Gastrocnemius medialis (tissue), 4 donors: ENCODE results near the gene SPRED2.

Experiments
- POLR2A ChIP-seq, 2 donors: fragments of 450-650 bp; IDR thresholded peaks; one replicate each; pipeline ENCODE4 v1.6.1; 2017; ENCODE audit warnings: antibody characterized with exemption in 2 of 2, mild to moderate bottlenecking in 2 of 2, moderate library complexity in 2 of 2
- TF ChIP-seq, protein P1 (sequence below), 5 experiments: fragments of 450-650 bp in 3 of 5; fragments of 200-600 bp in 2 of 5; sonication (generic) in 2 of 5; IDR thresholded peaks in 4 of 5; conservative IDR thresholded peaks in 1 of 5; 1 replicate in 4 of 5; 2 replicates in 1 of 5; pipeline ENCODE4 v1.5.1; 2016 to 2019; ENCODE audit warnings: antibody characterized with exemption in 5 of 5, mild to moderate bottlenecking in 3 of 5, moderate library complexity in 3 of 5

DNA sequence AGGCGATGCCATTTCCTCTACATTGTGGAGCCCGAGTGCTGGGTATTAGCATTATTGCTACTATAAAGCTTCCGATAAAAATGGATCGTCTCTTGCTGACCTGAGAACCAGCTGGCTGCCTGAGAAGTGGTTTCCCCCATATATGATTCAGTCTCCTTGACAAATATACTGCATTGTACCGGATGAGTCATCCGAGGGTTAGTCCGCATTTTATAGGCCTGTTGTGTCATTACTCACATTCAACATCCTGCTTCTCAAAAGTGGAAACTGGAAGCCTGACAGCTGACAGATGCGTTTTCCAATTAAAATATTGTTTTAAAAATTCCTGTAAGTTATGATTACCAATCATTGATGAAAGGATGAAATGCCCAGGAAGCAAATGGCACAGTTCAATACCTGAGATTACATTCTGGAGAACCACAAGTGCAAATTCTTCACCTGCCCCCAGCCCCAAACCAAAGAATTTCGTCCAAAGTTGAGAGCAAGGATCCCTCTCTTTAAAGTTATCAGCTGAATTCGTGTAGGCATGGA, 65.7 kb downstream of the SPRED2 start:
- TF ChIP-seq POLR2A (IDR thresholded peaks at IDR 0.05), result peak; percentile 10 to 35
- TF ChIP-seq, protein P1, sequence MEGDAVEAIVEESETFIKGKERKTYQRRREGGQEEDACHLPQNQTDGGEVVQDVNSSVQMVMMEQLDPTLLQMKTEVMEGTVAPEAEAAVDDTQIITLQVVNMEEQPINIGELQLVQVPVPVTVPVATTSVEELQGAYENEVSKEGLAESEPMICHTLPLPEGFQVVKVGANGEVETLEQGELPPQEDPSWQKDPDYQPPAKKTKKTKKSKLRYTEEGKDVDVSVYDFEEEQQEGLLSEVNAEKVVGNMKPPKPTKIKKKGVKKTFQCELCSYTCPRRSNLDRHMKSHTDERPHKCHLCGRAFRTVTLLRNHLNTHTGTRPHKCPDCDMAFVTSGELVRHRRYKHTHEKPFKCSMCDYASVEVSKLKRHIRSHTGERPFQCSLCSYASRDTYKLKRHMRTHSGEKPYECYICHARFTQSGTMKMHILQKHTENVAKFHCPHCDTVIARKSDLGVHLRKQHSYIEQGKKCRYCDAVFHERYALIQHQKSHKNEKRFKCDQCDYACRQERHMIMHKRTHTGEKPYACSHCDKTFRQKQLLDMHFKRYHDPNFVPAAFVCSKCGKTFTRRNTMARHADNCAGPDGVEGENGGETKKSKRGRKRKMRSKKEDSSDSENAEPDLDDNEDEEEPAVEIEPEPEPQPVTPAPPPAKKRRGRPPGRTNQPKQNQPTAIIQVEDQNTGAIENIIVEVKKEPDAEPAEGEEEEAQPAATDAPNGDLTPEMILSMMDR (IDR thresholded peaks at IDR 0.05 in 4 of 5, conservative IDR thresholded peaks at IDR 0.05 in 1 of 5), result no peak
